Hepatocyte (in vitro differentiated cells): ENCODE results near the gene APOH. TPM values are rescaled to one million over a fixed set of nuclear protein-coding genes. Genes with fewer than 3 reads are reported as not detected.

Experiments
- DNase-seq: peaks from one replicate; pipeline ENCODE4 v3.0.0-alpha.2; 2016; ENCODE audit warnings: low spot score
- H2AFZ ChIP-seq: fragments of 200-600 bp; sonication (generic); 2 replicates; pipeline ENCODE4 v1.6.0; 2016; ENCODE audit warnings: antibody characterized with exemption, mild to moderate bottlenecking
- H3K27ac ChIP-seq: fragments of 200-600 bp; sonication (generic); 2 replicates; pipeline ENCODE4 v1.5.1; 2016; ENCODE audit warnings: mild to moderate bottlenecking
- H3K27me3 ChIP-seq: fragments of 200-600 bp; sonication (generic); 2 replicates; pipeline ENCODE4 v1.6.1; 2016
- H3K36me3 ChIP-seq: fragments of 200-600 bp; sonication (generic); replicated peaks from 2 replicates; pipeline ENCODE4 v1.5.1; 2016; ENCODE audit warnings: low read depth; ENCODE audit not compliant: insufficient read depth
- H3K4me1 ChIP-seq: fragments of 200-600 bp; sonication (generic); 2 replicates; pipeline ENCODE4 v1.5.1; 2016; ENCODE audit warnings: mild to moderate bottlenecking, moderate library complexity; ENCODE audit not compliant: insufficient read depth
- H3K4me2 ChIP-seq: fragments of 200-600 bp; sonication (generic); 2 replicates; pipeline ENCODE4 v1.6.0; 2016
- H3K4me3 ChIP-seq: fragments of 200-600 bp; sonication (generic); 2 replicates; pipeline ENCODE4 v1.5.1; 2016; ENCODE audit warnings: mild to moderate bottlenecking
- H3K79me2 ChIP-seq: fragments of 200-600 bp; sonication (generic); 2 replicates; pipeline ENCODE4 v1.6.0; 2017; ENCODE audit warnings: mild to moderate bottlenecking
- H3K9me2 ChIP-seq: fragments of 200-600 bp; sonication (generic); replicated peaks from 2 replicates; pipeline ENCODE4 v1.6.0; 2017; ENCODE audit warnings: mild to moderate bottlenecking; ENCODE audit not compliant: insufficient read depth
- H3K9me3 ChIP-seq: fragments of 200-600 bp; sonication (generic); 2 replicates; pipeline ENCODE4 v1.5.1; 2016; ENCODE audit warnings: low read depth, mild to moderate bottlenecking
- H4K20me1 ChIP-seq: fragments of 200-600 bp; sonication (generic); 2 replicates; pipeline ENCODE4 v1.6.0; 2016; ENCODE audit warnings: mild to moderate bottlenecking; ENCODE audit not compliant: insufficient read depth, poor library complexity, severe bottlenecking
- EZH2 ChIP-seq: fragments of 200-600 bp; sonication (generic); IDR thresholded peaks from 2 replicates; pipeline ENCODE4 v1.6.1; 2016; ENCODE audit warnings: antibody characterized with exemption, mild to moderate bottlenecking, borderline replicate concordance
- EZH2phosphoT487 ChIP-seq: fragments of 200-600 bp; sonication (generic); IDR thresholded peaks from one replicate; pipeline ENCODE4 v1.6.1; 2018; ENCODE audit warnings: antibody characterized with exemption, mild to moderate bottlenecking, low read depth, moderate library complexity; ENCODE audit not compliant: unreplicated experiment, severe bottlenecking
- WGBS: methylation state at CpG from one replicate; pipeline ENCODE4 v1.1.6; 2016; ENCODE audit warnings: low lambda C conversion rate; ENCODE audit errors: missing lambda C conversion rate; 5-methylcytosine and 5-hydroxymethylcytosine counted together
- polyA plus RNA-seq: library from polyadenylated mRNA; unstranded; fragments of >200 nt; fragmentation: Nextera tagmentation; extraction: Ambion mirVana; gene quantifications from 2 replicates; pipeline ENCODE4 v1.2.1, GENCODE V29; 2016
- total RNA-seq: library from RNA; depleted of rRNA; stranded (reverse); fragments of >200 nt; gene quantifications from 2 replicates; pipeline ENCODE4 v1.2.3, GENCODE V29; 2014
- TF ChIP-seq, protein P1 (sequence below): fragments of 200-600 bp; sonication (generic); IDR thresholded peaks from 2 replicates; pipeline ENCODE4 v1.5.1; 2016; ENCODE audit warnings: antibody characterized with exemption, mild to moderate bottlenecking; ENCODE audit not compliant: poor library complexity

The APOH gene
- total and polyA plus RNA-seq, 2 experiments from 2014 or later = 374 to 449 TPM

DNA sequence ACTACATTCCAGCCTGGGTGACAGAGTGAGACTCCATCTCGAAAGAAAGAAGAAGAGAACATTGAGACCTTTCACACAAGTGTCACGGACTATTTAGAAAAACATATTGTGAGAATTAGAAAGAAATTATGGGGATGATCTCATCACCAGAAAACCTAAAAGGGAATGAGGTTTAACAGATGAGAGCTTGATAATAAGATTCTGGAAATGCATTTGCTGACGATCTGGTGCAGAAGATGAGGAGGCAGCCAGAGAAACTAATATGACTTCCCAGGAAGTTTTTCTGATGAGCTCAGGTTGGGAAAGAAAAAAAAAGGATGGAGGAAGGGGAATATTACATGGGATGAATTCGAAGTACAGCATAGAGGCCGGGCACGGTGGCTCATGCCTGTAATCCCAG, 10.8 kb upstream of the APOH start:
- 91% methylated on average over 6 of the region's 6 CpGs for WGBS
- no peak for TF ChIP-seq EZH2phosphoT487
- no peak for TF ChIP-seq EZH2
- TF ChIP-seq, protein P1, sequence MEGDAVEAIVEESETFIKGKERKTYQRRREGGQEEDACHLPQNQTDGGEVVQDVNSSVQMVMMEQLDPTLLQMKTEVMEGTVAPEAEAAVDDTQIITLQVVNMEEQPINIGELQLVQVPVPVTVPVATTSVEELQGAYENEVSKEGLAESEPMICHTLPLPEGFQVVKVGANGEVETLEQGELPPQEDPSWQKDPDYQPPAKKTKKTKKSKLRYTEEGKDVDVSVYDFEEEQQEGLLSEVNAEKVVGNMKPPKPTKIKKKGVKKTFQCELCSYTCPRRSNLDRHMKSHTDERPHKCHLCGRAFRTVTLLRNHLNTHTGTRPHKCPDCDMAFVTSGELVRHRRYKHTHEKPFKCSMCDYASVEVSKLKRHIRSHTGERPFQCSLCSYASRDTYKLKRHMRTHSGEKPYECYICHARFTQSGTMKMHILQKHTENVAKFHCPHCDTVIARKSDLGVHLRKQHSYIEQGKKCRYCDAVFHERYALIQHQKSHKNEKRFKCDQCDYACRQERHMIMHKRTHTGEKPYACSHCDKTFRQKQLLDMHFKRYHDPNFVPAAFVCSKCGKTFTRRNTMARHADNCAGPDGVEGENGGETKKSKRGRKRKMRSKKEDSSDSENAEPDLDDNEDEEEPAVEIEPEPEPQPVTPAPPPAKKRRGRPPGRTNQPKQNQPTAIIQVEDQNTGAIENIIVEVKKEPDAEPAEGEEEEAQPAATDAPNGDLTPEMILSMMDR = no peak
- Histone ChIP-seq H3K27ac (no peak overlapping the region), H3K36me3 (no peaks in the 10 kb centered on the region), H3K27me3 (no peaks in the 10 kb centered on the region), H3K9me3 (no peaks in the 10 kb centered on the region), H3K4me2 (no peak overlapping the region), H4K20me1 (no peaks in the 10 kb centered on the region), H3K9me2 (no peaks in the 10 kb centered on the region), H3K79me2 (no peaks in the 10 kb centered on the region), H3K4me1 (no peaks in the 10 kb centered on the region), H3K4me3 (no peak overlapping the region), H2AFZ (no peak overlapping the region)
- no peak for DNase-seq

DNA sequence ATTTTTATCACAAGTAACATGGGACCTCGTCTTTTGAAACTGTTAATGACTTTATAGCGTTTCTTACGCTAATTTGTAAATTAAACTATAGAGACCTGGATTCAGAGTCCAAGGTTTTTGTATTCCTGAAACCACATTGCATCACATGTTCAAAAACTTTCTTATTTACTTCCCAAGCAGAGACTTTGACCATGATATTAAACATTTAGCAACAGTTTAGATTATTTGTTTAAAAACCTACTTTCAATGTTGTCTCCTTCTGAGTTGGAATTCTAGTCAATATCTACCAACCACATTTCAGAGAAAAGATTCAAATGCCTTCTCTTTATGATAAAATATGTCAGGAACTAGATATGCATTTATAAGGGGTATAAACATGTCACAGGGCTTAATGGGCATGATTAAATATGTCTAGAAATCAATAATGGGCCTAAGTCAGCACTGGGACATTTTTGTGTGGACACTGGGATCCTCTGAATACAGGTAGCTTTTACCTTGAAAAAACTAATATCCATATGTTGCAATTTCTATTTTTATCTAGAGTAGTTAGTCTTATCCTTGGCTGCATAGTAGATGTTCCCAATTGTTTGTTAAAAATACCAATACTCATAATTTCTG, 6.3 kb upstream of the APOH start:
- Histone ChIP-seq H3K4me2 (no peak overlapping the region), H3K27ac (no peak overlapping the region), H3K4me3 (no peak overlapping the region), H4K20me1 (no peaks in the 10 kb centered on the region), H3K27me3 (no peaks in the 10 kb centered on the region), H3K9me2 (no peaks in the 10 kb centered on the region), H3K4me1 (no peaks in the 10 kb centered on the region), H3K9me3 (no peaks in the 10 kb centered on the region), H3K36me3 (no peaks in the 10 kb centered on the region), H3K79me2 (no peaks in the 10 kb centered on the region), H2AFZ (no peak overlapping the region)
- TF ChIP-seq EZH2 = no peak
- TF ChIP-seq, protein P1 = no peak
- no peak for TF ChIP-seq EZH2phosphoT487
- WGBS = 74% methylated on average over 3 of the region's 3 CpGs
- no peak for DNase-seq

DNA sequence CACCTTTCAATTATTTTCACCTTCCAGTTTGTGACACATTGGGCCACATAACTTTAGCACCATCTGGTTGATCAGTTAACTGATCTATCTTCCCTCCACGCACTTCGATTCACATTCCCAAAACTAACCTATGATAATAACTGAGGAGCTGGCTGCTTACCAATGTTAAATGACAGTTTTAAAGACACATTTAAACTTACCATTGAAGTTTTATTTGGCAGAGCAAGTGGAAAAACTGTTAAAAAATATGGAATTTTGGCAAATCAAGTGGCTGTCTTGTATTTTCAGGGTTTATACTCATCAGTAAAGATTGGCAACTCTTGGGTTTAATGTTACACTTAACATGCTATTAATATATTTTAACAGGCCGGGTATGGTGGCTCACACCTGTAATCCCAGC, 5.4 kb upstream of the APOH start:
- Histone ChIP-seq H3K4me1 (peaks cover 4% of the 10 kb centered on the region), H2AFZ (no peak overlapping the region), H3K4me3 (no peak overlapping the region), H3K36me3 (no peaks in the 10 kb centered on the region), H3K79me2 (no peaks in the 10 kb centered on the region), H3K27ac (no peak overlapping the region), H3K9me2 (no peaks in the 10 kb centered on the region), H4K20me1 (no peaks in the 10 kb centered on the region), H3K9me3 (no peaks in the 10 kb centered on the region), H3K27me3 (no peaks in the 10 kb centered on the region), H3K4me2 (no peak overlapping the region)
- DNase-seq = no peak
- TF ChIP-seq EZH2phosphoT487 (no peak), EZH2 (no peak)
- TF ChIP-seq, protein P1 = no peak
- 99% methylated on average over 3 of the region's 3 CpGs for WGBS
